ENCODE results near the gene NISCH. TPM values are rescaled to one million over a fixed set of nuclear protein-coding genes. Genes with fewer than 3 reads are reported as not detected.

Gene NISCH
- total RNA-seq, 1 experiment from 2014 or later = 72.8 TPM

GRCh38 chr3:52501046-52501445 lies 45.6 kb downstream of the NISCH start:
- H3K79me2 ChIP-seq (ENCODE audit: insufficient read depth, low read length) = no peaks in the 10 kb centered on the region
- no TSS peak for BruUV-seq (replicated peaks)
- ATAC-seq = no peak

GRCh38 chr3:52502001-52502400 lies 46.6 kb downstream of the NISCH start:
- H3K9me3 ChIP-seq (ENCODE audit: control insufficient read depth in 1 of 2, insufficient read depth in 1 of 2, low read depth in 1 of 2, low read length in 2 of 2) = no peaks in the 10 kb centered on the region
- intact Hi-C loops (cut with micrococcal nuclease) = no loop called here
- no peak for ATAC-seq
- ChIA-PET RAD21 (ENCODE audit: low non-redundant PET in 1 of 2, low total read pairs in 2 of 2, uncharacterized antibody in 2 of 2, unreplicated experiment in 2 of 2) (no interaction called here), POLR2A (no interaction called here), CTCF (no interaction called here)
- H3K4me2 ChIP-seq (ENCODE audit: low read length) = no peak overlapping the region
- H2AFZ ChIP-seq (ENCODE audit: low read depth, low read length, poor library complexity, severe bottlenecking) = no peak overlapping the region
- no peak overlapping the region for H3K9ac ChIP-seq (ENCODE audit: low read length)
- no peaks in the 10 kb centered on the region for H3K4me1 ChIP-seq (ENCODE audit: control insufficient read depth in 1 of 2, insufficient read depth in 2 of 2, low read length in 2 of 2)
- no peak overlapping the region for H3K27ac ChIP-seq (ENCODE audit: low read depth, low read length)
- no peaks in the 10 kb centered on the region for H3K27me3 ChIP-seq (ENCODE audit: insufficient read depth, low read length)
- no peaks in the 10 kb centered on the region for H3K36me3 ChIP-seq (ENCODE audit: control insufficient read depth in 1 of 2, insufficient read depth in 2 of 2, low read length in 2 of 2)
- H3K79me2 ChIP-seq (ENCODE audit: insufficient read depth, low read length) = no peaks in the 10 kb centered on the region
- no peaks in the 10 kb centered on the region for H4K20me1 ChIP-seq (ENCODE audit: insufficient read depth)
- H3K4me3 ChIP-seq (replicated peaks in 1 of 2; ENCODE audit: low read depth in 1 of 2, low read length in 2 of 2) = no peak overlapping the region
- H3K9me2 ChIP-seq (ENCODE audit: insufficient read depth) = no peaks in the 10 kb centered on the region
- DNase-seq (ENCODE audit: low read depth, low spot score) = no peak
- BruUV-seq (replicated peaks) = no TSS peak
- no peak for TF ChIP-seq EGR1 (IDR thresholded peaks at IDR 0.05; ENCODE audit: low read depth)
- no peak for TF ChIP-seq JUND (IDR thresholded peaks at IDR 0.05)
- no peak for TF ChIP-seq SRF (IDR thresholded peaks at IDR 0.05; ENCODE audit: low read depth)
- no peak for TF ChIP-seq CEBPB (IDR thresholded peaks at IDR 0.05; ENCODE audit: low read depth)
- no peak for TF ChIP-seq EZH2phosphoT487 (IDR thresholded peaks at IDR 0.05; ENCODE audit: borderline replicate concordance)
- no peak for TF ChIP-seq EZH2 (IDR thresholded peaks at IDR 0.05)
- no peak for TF ChIP-seq SP1 (IDR thresholded peaks at IDR 0.05; ENCODE audit: low read depth)
- no peak for TF ChIP-seq FOSL1 (IDR thresholded peaks at IDR 0.05; ENCODE audit: low read depth)
- TF ChIP-seq MAX (IDR thresholded peaks at IDR 0.05) = no peak
- no peak for TF ChIP-seq ZBTB33 (IDR thresholded peaks at IDR 0.05; ENCODE audit: extremely low read depth, insufficient replicate concordance, low read length)
- TF ChIP-seq RAD21 (IDR thresholded peaks at IDR 0.05; ENCODE audit: low read depth) = no peak
- no peak for TF ChIP-seq SIN3A (IDR thresholded peaks at IDR 0.05; ENCODE audit: low read depth)
- no peak for TF ChIP-seq CTCF (IDR thresholded peaks at IDR 0.05 in 2 of 3, conservative IDR thresholded peaks at IDR 0.05 in 1 of 3; ENCODE audit: borderline replicate concordance in 1 of 3, insufficient read depth in 1 of 3, low read depth in 2 of 3, low read length in 2 of 3)
- no peak for TF ChIP-seq POLR2AphosphoS5 (IDR thresholded peaks at IDR 0.05; ENCODE audit: low read depth, low read length)
- TF ChIP-seq TCF7L2 (IDR thresholded peaks at IDR 0.05; ENCODE audit: borderline replicate concordance, extremely low read depth, insufficient read depth, insufficient read length) = no peak
- TF ChIP-seq ELF1 (IDR thresholded peaks at IDR 0.05; ENCODE audit: borderline replicate concordance, low read depth) = no peak
- TF ChIP-seq POLR2A (IDR thresholded peaks at IDR 0.05; ENCODE audit: borderline replicate concordance, extremely low read depth, insufficient read depth, insufficient read length) = no peak

More at GRCh38 chr3:52501046-52501445, 45.6 kb downstream of the NISCH start:
- Histone ChIP-seq H3K4me3 (replicated peaks in 1 of 2; ENCODE audit: low read depth in 1 of 2, low read length in 2 of 2) (no peak overlapping the region), H2AFZ (ENCODE audit: low read depth, low read length, poor library complexity, severe bottlenecking) (no peak overlapping the region), H4K20me1 (ENCODE audit: insufficient read depth) (no peaks in the 10 kb centered on the region), H3K36me3 (ENCODE audit: control insufficient read depth in 1 of 2, insufficient read depth in 2 of 2, low read length in 2 of 2) (no peaks in the 10 kb centered on the region), H3K27me3 (ENCODE audit: insufficient read depth, low read length) (no peaks in the 10 kb centered on the region), H3K9ac (ENCODE audit: low read length) (no peak overlapping the region), H3K27ac (ENCODE audit: low read depth, low read length) (no peak overlapping the region), H3K9me3 (ENCODE audit: control insufficient read depth in 1 of 2, insufficient read depth in 1 of 2, low read depth in 1 of 2, low read length in 2 of 2) (no peaks in the 10 kb centered on the region), H3K9me2 (ENCODE audit: insufficient read depth) (no peaks in the 10 kb centered on the region), H3K4me1 (ENCODE audit: control insufficient read depth in 1 of 2, insufficient read depth in 2 of 2, low read length in 2 of 2) (no peaks in the 10 kb centered on the region), H3K4me2 (ENCODE audit: low read length) (no peak overlapping the region)
- RAD21 ChIA-PET (ENCODE audit: low non-redundant PET in 1 of 2, low total read pairs in 2 of 2, uncharacterized antibody in 2 of 2, unreplicated experiment in 2 of 2) = no interaction called here
- intact Hi-C loops (cut with micrococcal nuclease) = no loop called here
- TF ChIP-seq FOSL1 (IDR thresholded peaks at IDR 0.05; ENCODE audit: low read depth) (no peak), SRF (IDR thresholded peaks at IDR 0.05; ENCODE audit: low read depth) (no peak), EGR1 (IDR thresholded peaks at IDR 0.05; ENCODE audit: low read depth) (no peak), ELF1 (IDR thresholded peaks at IDR 0.05; ENCODE audit: borderline replicate concordance, low read depth) (no peak)
- DNase-seq (ENCODE audit: low read depth, low spot score) = no peak
- POLR2A ChIA-PET = no interaction called here
- CTCF ChIA-PET = no interaction called here

Measured in HCT116 (cell line).